GM12874 (cell line): Measurements from ENCODE around the gene LGR5.

Experiments
- CTCF ChIP-seq: IDR thresholded peaks from 2 replicates; pipeline ENCODE4 v1.5.1; 2011; ENCODE audit warnings: low read depth, mild to moderate bottlenecking, control low read depth, low read length, moderate library complexity; ENCODE audit not compliant: insufficient read depth

Gene LGR5

GRCh38 chr12:71509705-71510104 is 70.1 kb downstream of the LGR5 start:
- TF ChIP-seq CTCF, result no peak

GRCh38 chr12:71517145-71517846 is 77.7 kb downstream of the LGR5 start:
- no peak for TF ChIP-seq CTCF

- TF ChIP-seq CTCF, result no peak
Observed at GRCh38 chr12:71521125-71521524, 81.5 kb downstream of the LGR5 start.

- no peak for TF ChIP-seq CTCF
Observed at GRCh38 chr12:71524626-71525025, 85.0 kb downstream of the LGR5 start.

GRCh38 chr12:71533703-71534102 is 94.1 kb downstream of the LGR5 start:
- TF ChIP-seq CTCF, result no peak

- no peak for TF ChIP-seq CTCF
Observed at GRCh38 chr12:71536279-71536938, 96.8 kb downstream of the LGR5 start.

- no peak for TF ChIP-seq CTCF
Observed at GRCh38 chr12:71536939-71537622, 97.5 kb downstream of the LGR5 start.
